Right lobe of liver (tissue), 4 donors: ENCODE data around the gene DNAH2.

Experiments used
- CTCF ChIP-seq, 4 donors: fragments of 200-600 bp in 3 of 4; fragments of 450-650 bp in 1 of 4; IDR thresholded peaks; one replicate each; pipeline versions ENCODE4 v1.5.1 to v1.8.0; 2016 to 2022; ENCODE audit warnings: antibody characterized with exemption in 4 of 4, mild to moderate bottlenecking in 2 of 4
- POLR2A ChIP-seq: fragments of 450-650 bp; IDR thresholded peaks from one replicate; pipeline ENCODE4 v1.6.1; 2017; ENCODE audit warnings: antibody characterized with exemption, mild to moderate bottlenecking
- donor health status: DM: no; HTN: no; CAD: no.
- donor health status: DM: no; HTN: no; CAD: no.
- donor health status: DM: no; HTN: yes; CAD: no.

- TF ChIP-seq CTCF (IDR thresholded peaks at IDR 0.05), result no peak
- no peak for TF ChIP-seq POLR2A
These were observed 32.6 kb upstream of the DNAH2 start for GRCh38 chr17:7684851-7685532.
